ENCODE results near the gene TIMM44. TPM values are rescaled to one million over a fixed set of nuclear protein-coding genes. Genes with fewer than 3 reads are reported as not detected.

Gene TIMM44
- total RNA-seq, 1 experiment from 2014 or later = 153 TPM

GRCh38 chr19:7920519-7921301, 22.8 kb downstream of the TIMM44 start:
- peak overlapping the region; percentile 72 for H3K27ac ChIP-seq (ENCODE audit: low read depth, low read length, poor library complexity, severe bottlenecking)
- H3K9me3 ChIP-seq (ENCODE audit: low read depth, low read length, poor library complexity, severe bottlenecking) = no peaks in the 10 kb centered on the region
- peak; percentile 98 for DNase-seq (ENCODE audit: low spot score)
- BruUV-seq (replicated peaks) = no TSS peak
- peaks cover 57% of the 10 kb centered on the region for H3K4me1 ChIP-seq (ENCODE audit: insufficient read depth, low read length, poor library complexity, severe bottlenecking)
- CTCF ChIA-PET = interaction anchor here (0.6 to 2.5 kb wide), 10 partner anchors 8 to 659 kb away, joined by 3 to 12 read pairs (median 4); partner anchors contain the start of genes MAP2K7 and TIMM44
- intact Hi-C loops (cut with micrococcal nuclease; ENCODE audit: unreplicated experiment) = loop anchor here (5.0 kb wide), 1 partner anchor 48 kb away; the partner anchor contains the start of gene PRR36
- H3K27me3 ChIP-seq (replicated peaks; ENCODE audit: insufficient read depth, low read depth, low read length, poor library complexity) = peaks cover 12% of the 10 kb centered on the region
- TF ChIP-seq CTCF (conservative IDR thresholded peaks at IDR 0.05; ENCODE audit: low read depth, low read length) (no peak), EZH2 (IDR thresholded peaks at IDR 0.05; ENCODE audit: borderline replicate concordance, low read depth, low read length, poor library complexity, severe bottlenecking) (no peak)
- H3K4me3 ChIP-seq (ENCODE audit: low read depth, low read length, poor library complexity, severe bottlenecking) = peak overlapping the region; percentile 71
- POLR2A ChIA-PET (ENCODE audit: low non-redundant PET) = interaction anchor here (0.5 to 0.8 kb wide), 7 partner anchors 23 to 1898 kb away, joined by 4 to 11 read pairs (median 8); partner anchors contain the start of genes FBXL12 and TIMM44
- peaks cover 15% of the 10 kb centered on the region for H3K36me3 ChIP-seq (ENCODE audit: insufficient read depth, low read length, poor library complexity, severe bottlenecking)

GRCh38 chr19:7919610-7920518, 23.6 kb downstream of the TIMM44 start, which contains the start of gene SNAPC2:
Gene SNAPC2 (plus strand): TSS chr19:7920338. CDS start chr19:7920367, 29 bp downstream.
- ChIA-PET CTCF (interaction anchor here (0.6 to 2.5 kb wide), 8 partner anchors 9 to 660 kb away, joined by 3 to 12 read pairs (median 4); partner anchors contain the start of genes MAP2K7 and TIMM44), POLR2A (ENCODE audit: low non-redundant PET) (interaction anchor here (0.5 to 0.8 kb wide), 7 partner anchors 23 to 1899 kb away, joined by 4 to 11 read pairs (median 8); partner anchors contain the start of genes FBXL12 and TIMM44)
- Histone ChIP-seq H3K4me1 (ENCODE audit: insufficient read depth, low read length, poor library complexity, severe bottlenecking) (peaks cover 55% of the 10 kb centered on the region), H3K27ac (ENCODE audit: low read depth, low read length, poor library complexity, severe bottlenecking) (peak within 1 kb of the TSS; percentile 72), H3K9me3 (ENCODE audit: low read depth, low read length, poor library complexity, severe bottlenecking) (no peaks in the 10 kb centered on the region), H3K4me3 (ENCODE audit: low read depth, low read length, poor library complexity, severe bottlenecking) (peak within 1 kb of the TSS; percentile 71), H3K36me3 (ENCODE audit: insufficient read depth, low read length, poor library complexity, severe bottlenecking) (peaks cover 15% of the 10 kb centered on the region), H3K27me3 (replicated peaks; ENCODE audit: insufficient read depth, low read depth, low read length, poor library complexity) (peaks cover 12% of the 10 kb centered on the region)
- TF ChIP-seq EZH2 (IDR thresholded peaks at IDR 0.05; ENCODE audit: borderline replicate concordance, low read depth, low read length, poor library complexity, severe bottlenecking) = no peak
- TF ChIP-seq CTCF (conservative IDR thresholded peaks at IDR 0.05; ENCODE audit: low read depth, low read length) = no peak
- intact Hi-C loops (cut with micrococcal nuclease; ENCODE audit: unreplicated experiment) = loop anchor here (5.0 kb wide), 1 partner anchor 48 kb away; the partner anchor contains the start of gene PRR36
- DNase-seq (ENCODE audit: low spot score) = peak; percentile 97
- TSS peak; percentile 30 for BruUV-seq (replicated peaks)

Data from A673 (cell line).